GM19193 (cell line): ENCODE data around the gene KIAA0586.

ENCODE experiments used
- POLR2A ChIP-seq: IDR thresholded peaks from 4 replicates; pipeline ENCODE4 v1.6.1; 2011; ENCODE audit not compliant: insufficient read depth, insufficient read length; ENCODE audit errors: extremely low read depth

Gene KIAA0586

GRCh38 chr14:58492044-58492443 is 64.5 kb downstream of the KIAA0586 start:
- TF ChIP-seq POLR2A: no peak

DNA sequence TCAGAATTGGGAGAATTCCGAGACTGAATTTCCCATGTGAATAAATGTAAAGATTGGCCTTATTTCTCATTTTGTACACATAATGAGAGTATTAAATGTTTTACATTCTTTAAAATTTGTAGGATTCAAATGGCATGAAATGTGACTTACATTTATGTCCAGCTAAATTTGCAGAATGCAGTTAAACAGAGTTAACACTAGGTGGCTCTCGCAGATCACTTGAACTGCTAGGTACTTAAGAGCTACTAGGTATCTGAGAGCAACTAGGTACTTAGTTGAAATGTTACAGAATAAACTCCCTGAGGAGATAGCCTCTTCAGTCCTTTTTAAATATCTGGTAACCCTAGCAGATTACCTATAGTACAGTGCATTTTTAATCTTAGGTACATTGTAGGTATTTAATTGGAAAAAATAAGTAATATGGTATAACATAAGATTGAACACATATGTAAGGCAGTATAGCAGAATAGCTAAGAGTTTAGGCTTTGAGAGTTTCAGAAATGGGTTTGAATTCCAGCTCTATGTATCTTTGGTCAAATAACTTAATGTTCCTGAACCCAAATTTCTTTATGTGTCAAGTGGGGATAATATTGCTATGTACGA is 73.8 kb downstream of the KIAA0586 start:
- no peak for TF ChIP-seq POLR2A

- TF ChIP-seq POLR2A: no peak
Measured at GRCh38 chr14:58513272-58513671, 85.8 kb downstream of the KIAA0586 start.

DNA sequence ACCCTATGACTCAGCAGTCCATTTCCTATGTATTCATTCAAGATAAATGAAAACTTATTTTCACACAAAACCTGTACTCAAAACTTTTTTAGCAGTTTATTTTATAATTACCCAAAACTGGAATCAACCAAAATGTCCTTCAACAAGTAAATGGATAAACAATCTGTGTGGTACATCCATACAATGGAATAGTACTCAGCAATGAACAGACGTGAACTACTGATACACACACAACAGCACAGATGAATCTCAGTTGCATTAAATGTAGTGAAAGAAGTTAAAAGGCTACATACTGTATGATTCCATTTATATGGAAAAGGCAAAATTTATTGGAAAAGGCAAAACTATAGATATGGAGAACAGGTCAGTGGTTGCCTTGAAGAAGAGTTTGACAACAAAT is 90.1 kb downstream of the KIAA0586 start:
- no peak for TF ChIP-seq POLR2A

- TF ChIP-seq POLR2A: no peak
Measured at GRCh38 chr14:58533446-58533845, 105.9 kb downstream of the KIAA0586 start.

DNA sequence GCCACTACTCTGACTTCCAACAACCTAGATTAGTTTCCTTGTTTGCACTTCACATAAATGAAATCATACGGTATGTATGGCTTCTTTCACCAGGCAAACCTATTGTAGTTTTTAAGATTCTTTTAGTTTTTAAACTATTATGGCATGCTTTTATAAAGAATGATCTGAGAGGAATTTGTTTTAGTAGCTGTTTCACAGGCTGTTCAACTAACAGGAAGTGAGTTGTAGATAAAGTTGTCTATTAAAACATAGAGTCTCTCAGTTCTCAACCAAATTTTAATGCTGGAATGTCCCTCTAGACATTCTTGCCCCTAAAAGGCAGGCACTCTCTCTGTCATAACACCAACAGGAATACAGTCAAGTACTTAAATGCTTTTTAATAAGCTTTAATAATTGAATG is 107.5 kb downstream of the KIAA0586 start:
- no peak for TF ChIP-seq POLR2A

DNA sequence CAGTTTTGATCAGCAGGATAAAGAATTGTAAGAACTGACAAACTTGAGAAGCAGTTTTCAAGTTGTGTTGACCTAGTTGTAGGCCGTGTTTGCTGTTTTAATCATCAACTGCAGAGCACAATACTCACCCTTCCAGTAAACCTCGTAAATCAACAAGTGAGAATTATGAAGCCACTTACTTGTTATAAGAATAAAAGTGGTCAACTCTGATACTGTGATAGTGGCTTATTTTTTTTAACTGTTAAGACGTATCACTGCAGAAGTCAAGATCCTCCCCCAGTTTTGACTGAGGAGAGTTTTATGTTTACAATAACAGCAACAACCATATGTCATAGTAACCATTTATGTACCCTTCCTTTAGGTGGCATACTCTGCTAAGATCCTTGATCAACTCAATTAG is 109.5 kb downstream of the KIAA0586 start:
- no peak for TF ChIP-seq POLR2A

DNA sequence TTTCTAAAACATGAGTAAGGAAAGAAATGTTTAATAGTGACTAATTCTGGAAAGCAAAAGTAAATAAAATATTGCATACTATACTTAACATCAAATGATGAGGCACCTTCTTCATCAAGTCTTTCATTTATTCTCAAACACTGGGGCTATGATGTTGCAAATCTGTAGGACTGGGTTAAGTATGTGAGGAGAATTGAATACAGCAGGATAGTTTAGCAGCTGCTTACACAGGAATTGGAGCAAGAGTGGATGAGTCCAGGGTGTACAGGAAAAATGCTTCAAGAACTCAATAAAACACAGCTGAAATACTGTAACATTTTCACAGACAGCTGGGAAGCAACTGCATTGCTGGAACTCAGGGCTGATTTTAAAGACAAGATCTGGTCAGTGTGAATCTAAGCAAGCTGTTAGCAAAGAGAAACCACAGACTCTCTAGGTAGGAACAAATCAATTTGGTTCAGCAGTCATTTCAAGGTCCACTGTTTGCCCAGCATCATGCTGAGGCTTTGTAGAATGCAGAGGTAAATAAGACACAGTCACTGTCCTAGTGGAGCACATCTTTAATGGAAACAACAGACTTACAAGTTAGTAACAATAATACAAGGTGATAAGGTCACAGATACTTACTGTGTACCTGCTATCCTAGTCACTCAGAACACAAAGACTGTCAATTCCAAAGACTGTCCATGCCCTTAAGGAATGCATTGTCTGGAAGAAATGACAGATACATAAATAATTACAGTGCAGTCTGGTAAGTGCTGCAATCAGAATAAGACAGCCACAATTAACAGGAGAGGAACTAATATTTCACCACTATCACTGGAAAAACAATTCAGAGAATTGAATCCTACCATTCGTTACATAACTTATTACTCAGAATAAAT is 113.5 kb downstream of the KIAA0586 start:
- no peak for TF ChIP-seq POLR2A

GRCh38 chr14:58541633-58542022 is 114.1 kb downstream of the KIAA0586 start:
- no peak for TF ChIP-seq POLR2A

GRCh38 chr14:58543253-58543652 is 115.7 kb downstream of the KIAA0586 start:
- TF ChIP-seq POLR2A: no peak

GRCh38 chr14:58547649-58548048 is 120.1 kb downstream of the KIAA0586 start:
- TF ChIP-seq POLR2A: no peak

DNA sequence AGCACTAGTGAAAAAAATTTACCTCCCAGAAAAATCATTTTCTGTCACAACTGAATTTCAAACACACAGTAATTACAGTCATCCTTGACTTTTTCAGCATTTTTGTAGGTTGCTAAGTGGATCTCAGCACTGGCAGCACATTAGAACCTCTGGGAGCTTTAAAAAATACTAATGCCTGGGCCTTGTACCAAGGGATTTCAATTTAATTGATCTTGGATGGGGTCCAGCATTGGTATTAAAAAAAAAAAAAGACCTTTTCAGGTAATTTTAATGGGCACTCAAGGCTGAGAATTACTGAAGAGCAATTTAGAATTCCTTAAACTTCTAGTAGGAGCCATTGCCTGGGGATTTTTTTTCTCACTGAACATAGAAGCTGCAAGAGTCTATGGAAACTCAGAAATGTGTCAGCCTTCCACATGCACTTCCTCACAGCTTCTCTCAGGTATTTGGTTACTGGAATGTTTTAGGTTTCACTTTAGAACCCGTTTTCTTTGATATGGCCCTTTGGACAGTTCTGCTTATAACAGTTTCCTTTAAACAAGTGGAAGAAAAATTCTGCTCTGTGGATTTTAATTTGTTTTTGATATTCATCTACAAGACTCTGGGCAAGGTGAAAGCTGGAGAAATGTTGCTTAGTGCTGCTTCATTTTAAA is 121.7 kb downstream of the KIAA0586 start:
- TF ChIP-seq POLR2A: no peak

DNA sequence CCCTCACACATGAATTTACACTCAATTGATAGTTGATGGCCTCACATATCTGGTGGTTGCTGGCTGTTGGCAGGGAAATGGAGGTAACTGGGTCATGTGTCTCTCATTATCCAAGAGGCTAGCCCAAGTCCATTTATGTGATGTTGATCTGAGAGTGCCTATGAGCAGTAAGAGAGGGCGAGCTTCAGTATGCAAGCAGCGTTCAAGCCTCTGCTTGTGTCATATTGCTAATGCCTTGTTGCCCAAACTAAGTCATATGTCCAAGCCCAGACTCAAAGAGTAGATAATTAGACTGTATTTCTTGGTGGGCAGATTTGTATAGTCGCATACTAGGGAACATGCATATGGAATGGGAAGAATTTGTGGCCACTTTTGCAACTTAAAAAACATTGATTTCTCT is 126.4 kb downstream of the KIAA0586 start:
- TF ChIP-seq POLR2A: no peak

DNA sequence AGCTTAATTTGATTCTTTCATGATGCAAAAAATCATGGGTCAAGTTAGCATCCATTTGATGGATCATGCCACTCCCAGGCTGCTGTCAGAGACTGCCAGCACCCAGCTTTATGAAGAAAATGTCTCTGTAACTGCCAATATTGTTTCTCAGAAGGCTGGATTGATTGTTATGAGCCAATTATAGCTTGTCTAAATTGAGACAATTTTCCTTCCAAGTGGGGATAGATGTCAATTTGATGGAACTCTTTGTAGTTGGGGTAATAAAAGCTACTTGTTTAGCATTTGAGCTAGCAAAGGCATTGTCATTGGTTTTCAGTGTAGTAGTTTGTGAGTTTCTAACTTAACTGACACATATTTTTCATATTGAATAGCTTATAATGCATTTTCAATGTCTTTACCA is 128.1 kb downstream of the KIAA0586 start:
- no peak for TF ChIP-seq POLR2A

DNA sequence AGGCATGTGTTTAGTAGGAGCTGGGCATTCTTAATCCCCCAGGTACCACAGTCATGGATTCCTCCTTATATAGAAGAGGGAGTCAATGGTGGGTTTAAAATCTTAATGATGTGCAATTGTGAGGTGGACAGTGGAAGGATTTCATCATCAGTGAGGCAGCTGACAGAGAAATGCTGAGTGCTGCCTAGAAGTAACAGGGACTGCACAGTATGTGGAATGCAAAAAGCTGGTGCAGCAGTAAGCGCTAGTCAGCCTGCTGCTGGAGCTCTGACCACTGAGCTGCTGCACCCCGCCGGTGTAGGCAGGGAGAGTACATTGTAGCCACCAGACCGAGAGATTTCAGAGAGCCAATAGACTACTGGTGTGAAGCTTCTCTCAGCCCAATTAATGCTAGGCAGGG is 129.7 kb downstream of the KIAA0586 start:
- no peak for TF ChIP-seq POLR2A

- no peak for TF ChIP-seq POLR2A
Measured at GRCh38 chr14:58560208-58560607, 132.7 kb downstream of the KIAA0586 start.
